IgD-negative memory B cell (primary cell): ENCODE data around the gene FOXP3. TPM values are rescaled to one million over a fixed set of nuclear protein-coding genes. Genes with fewer than 3 reads are reported as not detected.
A peak's percentile ranks its signal among the peaks of the same experiment; 100 is the strongest.
"Not testable (repeated sequence)": the region's sequence is repeated elsewhere in the genome, so short reads cannot be mapped to it uniquely, and the experiment has no call there.

Source experiments
- H3K27ac Mint-ChIP-seq, 3 donors: one replicate each; pipeline ENCODE4 v1.8.0; 2020 to 2022; ENCODE audit warnings: mild to moderate bottlenecking in 3 of 3, mixed read lengths in 3 of 3, moderate library complexity in 1 of 3
- H3K27me3 Mint-ChIP-seq: one replicate; pipeline ENCODE4 v1.8.0; 2021; ENCODE audit warnings: mixed read lengths
- H3K36me3 Mint-ChIP-seq: one replicate; pipeline ENCODE4 v1.8.0; 2020; ENCODE audit warnings: mild to moderate bottlenecking, mixed read lengths
- H3K4me1 Mint-ChIP-seq, 3 donors: one replicate each; pipeline ENCODE4 v1.8.0; 2020 to 2022; ENCODE audit warnings: mixed read lengths in 3 of 3, mild to moderate bottlenecking in 1 of 3
- H3K4me3 Mint-ChIP-seq, 4 donors: one replicate each; pipeline ENCODE4 v1.8.0; 2020 to 2022; ENCODE audit warnings: mild to moderate bottlenecking in 4 of 4, mixed read lengths in 4 of 4, moderate library complexity in 3 of 4
- H3K9me3 Mint-ChIP-seq, 3 donors: one replicate each; pipeline ENCODE4 v1.8.0; 2020 to 2021; ENCODE audit warnings: mixed read lengths in 3 of 3, mild to moderate bottlenecking in 1 of 3
- polyA plus RNA-seq: library from polyadenylated mRNA; unstranded; fragments of 300-500 nt; fragmentation: Illumina TruSeq; gene quantifications from one replicate; pipeline ENCODE4 v1.2.3, GENCODE V29; 2021

Gene FOXP3, protein sequence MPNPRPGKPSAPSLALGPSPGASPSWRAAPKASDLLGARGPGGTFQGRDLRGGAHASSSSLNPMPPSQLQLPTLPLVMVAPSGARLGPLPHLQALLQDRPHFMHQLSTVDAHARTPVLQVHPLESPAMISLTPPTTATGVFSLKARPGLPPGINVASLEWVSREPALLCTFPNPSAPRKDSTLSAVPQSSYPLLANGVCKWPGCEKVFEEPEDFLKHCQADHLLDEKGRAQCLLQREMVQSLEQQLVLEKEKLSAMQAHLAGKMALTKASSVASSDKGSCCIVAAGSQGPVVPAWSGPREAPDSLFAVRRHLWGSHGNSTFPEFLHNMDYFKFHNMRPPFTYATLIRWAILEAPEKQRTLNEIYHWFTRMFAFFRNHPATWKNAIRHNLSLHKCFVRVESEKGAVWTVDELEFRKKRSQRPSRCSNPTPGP
- 0.09 TPM for polyA plus RNA-seq

DNA sequence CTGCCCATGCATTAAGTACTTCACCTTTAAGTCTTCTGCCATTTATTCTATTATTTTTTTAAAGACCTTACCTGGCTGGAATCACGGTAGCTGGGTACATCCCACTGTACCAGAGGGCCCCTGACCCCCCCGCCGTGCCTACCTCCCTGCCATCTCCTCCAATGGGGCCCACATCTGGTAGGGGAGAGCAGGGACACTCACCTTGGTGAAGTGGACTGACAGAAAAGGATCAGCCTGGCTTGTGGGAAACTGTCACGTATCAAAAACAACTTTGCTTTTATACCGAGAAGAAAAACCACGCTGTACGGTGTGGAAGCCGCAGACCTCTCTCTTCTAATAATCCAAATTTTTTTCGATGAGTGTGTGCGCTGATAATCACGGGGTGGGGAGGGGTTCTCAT is at the start of gene FOXP3:
Gene FOXP3 (minus strand): TSS at position 251 of the 400 bp plus-strand sequence. CDS start 6,205 bp downstream, outside the sequence.
- Mint-ChIP-seq H3K27me3 (peaks cover 5% of the 10 kb centered on the region), H3K36me3 (no peaks in the 10 kb centered on the region), H3K4me3 (no peak within 1 kb of the TSS), H3K4me1 (peaks cover 3 to 5% (median 5%) of the 10 kb centered on the region in 3 donors), H3K27ac (peak within 1 kb of the TSS in 1 of 3 donors; percentile 34), H3K9me3 (no peaks in the 10 kb centered on the region)

DNA sequence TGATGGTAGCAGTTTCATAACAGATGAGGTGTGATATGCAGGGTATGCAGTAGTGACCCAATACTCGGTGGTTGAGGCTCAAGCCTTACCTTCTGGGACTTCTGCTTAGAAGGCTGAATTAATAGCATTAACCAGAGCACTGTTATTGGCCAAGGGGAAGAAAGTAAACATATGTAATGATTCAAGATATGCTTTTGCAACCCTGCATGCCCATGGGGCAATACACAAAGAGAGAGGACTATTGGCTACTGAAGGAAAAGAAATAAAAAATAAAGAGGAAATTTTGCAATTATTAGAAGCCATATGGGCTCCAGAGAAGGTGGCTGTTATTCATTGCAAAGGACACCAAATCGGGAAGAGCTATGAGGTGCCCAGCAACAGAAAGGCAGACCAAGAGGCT is 47.7 kb upstream of the FOXP3 start:
- Mint-ChIP-seq H3K9me3 (no peaks in the 10 kb centered on the region), H3K4me1 (peaks cover 13 to 19% (median 14%) of the 10 kb centered on the region in 3 donors), H3K27ac (no peak overlapping the region), H3K27me3 (peaks cover 2% of the 10 kb centered on the region), H3K36me3 (peaks cover 8% of the 10 kb centered on the region), H3K4me3 (no peak overlapping the region)

DNA sequence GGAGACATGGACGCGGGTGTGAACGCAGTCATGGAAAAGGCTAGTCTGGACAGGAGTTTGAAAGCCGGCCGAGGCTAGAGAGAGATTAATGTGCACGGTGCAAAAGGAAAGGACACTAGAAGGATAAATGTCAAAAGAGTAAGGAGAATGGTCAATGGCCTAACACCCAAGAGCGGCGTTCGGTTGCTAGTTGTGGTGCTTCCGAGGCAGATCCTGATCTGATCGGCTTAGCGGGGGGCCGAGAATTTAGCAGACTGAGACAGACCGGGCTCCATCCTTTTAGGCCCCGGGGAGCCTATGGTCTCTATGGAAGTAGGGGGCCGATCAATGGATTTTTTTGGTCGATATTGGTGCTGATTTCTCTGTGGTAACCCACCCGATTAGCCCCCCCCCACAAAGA is 45.9 kb upstream of the FOXP3 start:
- Mint-ChIP-seq H3K4me3 (no peak overlapping the region), H3K4me1 (peaks cover 13 to 19% (median 14%) of the 10 kb centered on the region in 3 donors), H3K27ac (no peak overlapping the region), H3K9me3 (no peaks in the 10 kb centered on the region), H3K36me3 (peaks cover 8% of the 10 kb centered on the region), H3K27me3 (peaks cover 2% of the 10 kb centered on the region)

DNA sequence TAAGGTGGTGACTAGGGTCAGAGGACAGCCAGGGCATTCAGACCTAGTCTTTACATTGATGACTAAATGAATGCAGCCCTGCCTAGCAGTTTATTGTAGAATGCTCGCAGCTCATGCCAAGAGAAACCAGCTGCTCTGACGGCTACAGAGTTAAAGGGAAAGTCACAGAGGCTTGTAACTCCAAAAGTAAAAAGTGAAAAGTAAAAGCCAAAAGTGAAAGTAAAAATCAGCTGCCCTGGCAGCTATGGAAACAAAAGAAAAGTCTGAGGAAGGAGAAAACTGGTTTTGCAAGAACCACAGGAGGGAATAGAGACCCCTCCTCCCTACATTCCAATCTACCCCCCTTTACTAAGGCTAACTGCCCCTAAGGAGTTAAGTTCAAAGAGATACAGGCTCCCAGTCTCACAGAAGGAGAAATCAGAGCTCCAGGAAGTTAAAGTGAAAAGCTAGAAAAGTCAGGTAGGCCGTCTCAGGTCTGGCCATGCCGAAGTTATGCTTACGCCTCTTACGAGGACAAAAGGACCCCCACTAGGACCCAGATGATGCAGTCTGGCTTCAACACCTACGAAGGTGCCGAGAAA is 45.0 kb upstream of the FOXP3 start:
- peaks cover 13 to 19% (median 14%) of the 10 kb centered on the region in 3 donors for H3K4me1 Mint-ChIP-seq
- peaks cover 8% of the 10 kb centered on the region for H3K36me3 Mint-ChIP-seq
- H3K27ac Mint-ChIP-seq: peak overlapping the region; percentile 16 to 60 (median 54)
- peak overlapping the region; percentile 67 to 94 (median 84) for H3K4me3 Mint-ChIP-seq
- no peaks in the 10 kb centered on the region for H3K9me3 Mint-ChIP-seq
- H3K27me3 Mint-ChIP-seq: peaks cover 5% of the 10 kb centered on the region

DNA sequence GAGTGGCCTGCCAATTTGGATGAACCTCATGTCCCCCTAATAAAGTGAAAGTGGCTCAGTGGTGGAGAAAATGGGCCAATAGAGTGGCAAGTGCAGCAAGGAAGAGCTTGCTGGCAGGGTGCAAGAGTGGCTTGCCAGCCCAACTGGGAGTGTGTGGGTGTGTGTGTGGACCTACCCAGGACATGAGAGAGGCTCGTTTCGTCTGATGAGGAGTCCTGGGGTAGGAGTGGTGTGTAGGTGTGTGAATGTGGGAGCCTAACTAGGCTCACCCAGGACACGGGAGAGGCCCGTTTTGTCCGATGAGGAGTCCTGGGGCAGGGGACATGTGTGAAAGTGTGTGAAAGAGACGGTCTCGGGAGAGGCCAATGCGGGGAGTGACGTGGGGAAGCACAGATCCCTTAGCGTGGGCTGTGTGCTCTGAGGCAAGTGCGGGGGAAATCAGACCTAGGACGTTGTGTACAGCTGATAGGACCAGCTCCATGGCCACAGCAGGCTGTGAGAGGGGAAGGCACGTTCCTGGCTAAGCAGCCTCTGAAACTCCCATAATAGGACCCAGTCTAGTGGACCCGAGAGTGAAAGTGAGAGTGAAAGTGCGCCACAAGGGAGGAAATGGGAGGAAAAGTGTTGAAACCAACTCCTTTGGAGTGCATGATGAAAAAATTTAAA is 44.2 kb upstream of the FOXP3 start:
- Mint-ChIP-seq H3K4me1 (peaks cover 13 to 19% (median 14%) of the 10 kb centered on the region in 3 donors), H3K4me3 (peak overlapping the region; percentile 67 to 94 (median 84)), H3K36me3 (peaks cover 8% of the 10 kb centered on the region), H3K27me3 (peaks cover 9% of the 10 kb centered on the region), H3K27ac (peak overlapping the region; percentile 16 to 64 (median 60)), H3K9me3 (no peaks in the 10 kb centered on the region)

DNA sequence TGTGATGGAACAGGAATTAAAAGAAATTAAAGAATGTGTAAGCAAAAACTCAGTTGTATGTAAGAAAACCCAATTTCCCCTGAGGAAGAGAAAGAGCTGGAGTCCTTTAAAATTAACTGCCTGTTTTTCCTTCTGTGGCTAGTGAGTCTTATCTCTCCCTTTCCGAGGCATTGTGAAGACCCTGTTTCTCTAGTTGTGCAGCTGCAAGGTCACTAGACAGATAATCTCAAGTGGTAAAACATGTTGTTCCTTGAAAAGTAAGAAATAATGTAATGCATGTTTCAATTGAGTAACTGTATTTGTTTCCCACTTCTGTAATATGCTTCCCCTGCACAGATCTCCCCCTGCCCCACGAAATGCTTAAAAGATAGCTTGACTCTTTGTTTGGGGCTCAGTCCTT is 43.3 kb upstream of the FOXP3 start:
- Mint-ChIP-seq H3K4me1 (peaks cover 13 to 19% (median 14%) of the 10 kb centered on the region in 3 donors), H3K4me3 (peak overlapping the region in 1 of 4 donors; percentile 18)
- not testable (repeated sequence) for H3K27ac Mint-ChIP-seq, H3K36me3 Mint-ChIP-seq, H3K27me3 Mint-ChIP-seq, H3K9me3 Mint-ChIP-seq

DNA sequence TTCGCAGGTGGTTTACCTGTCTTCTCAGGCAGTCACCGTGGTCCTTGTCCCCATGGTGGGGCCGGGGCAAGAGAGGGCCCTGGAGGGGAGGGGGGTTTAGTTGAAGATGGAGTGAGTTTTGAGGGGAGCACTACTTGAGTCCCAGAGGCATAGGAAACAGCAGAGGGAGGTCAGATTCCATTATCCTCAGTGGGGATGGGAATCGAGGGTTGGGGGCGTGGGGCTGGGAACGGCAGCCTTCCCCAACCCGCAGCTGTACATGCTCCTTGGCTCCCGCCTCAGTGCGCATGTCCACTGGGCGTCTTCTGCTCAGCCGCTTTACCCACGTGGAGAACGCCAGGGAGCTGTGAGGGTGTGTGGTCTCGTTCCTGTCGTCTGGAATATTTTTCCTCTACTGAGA is 38.8 kb upstream of the FOXP3 start, which contains the start of gene GAGE10:
Gene GAGE10 (plus strand): TSS at position 301 of the 400 bp plus-strand sequence. CDS start 1,214 bp downstream, outside the sequence.
- H3K27ac Mint-ChIP-seq: peak within 1 kb of the TSS in 2 of 3 donors; percentile 28 to 46
- no peaks in the 10 kb centered on the region for H3K4me1 Mint-ChIP-seq
- no peak within 1 kb of the TSS for H3K4me3 Mint-ChIP-seq
- peaks cover 11% of the 10 kb centered on the region for H3K27me3 Mint-ChIP-seq
- peaks cover 5% of the 10 kb centered on the region for H3K36me3 Mint-ChIP-seq
- H3K9me3 Mint-ChIP-seq: no peaks in the 10 kb centered on the region

DNA sequence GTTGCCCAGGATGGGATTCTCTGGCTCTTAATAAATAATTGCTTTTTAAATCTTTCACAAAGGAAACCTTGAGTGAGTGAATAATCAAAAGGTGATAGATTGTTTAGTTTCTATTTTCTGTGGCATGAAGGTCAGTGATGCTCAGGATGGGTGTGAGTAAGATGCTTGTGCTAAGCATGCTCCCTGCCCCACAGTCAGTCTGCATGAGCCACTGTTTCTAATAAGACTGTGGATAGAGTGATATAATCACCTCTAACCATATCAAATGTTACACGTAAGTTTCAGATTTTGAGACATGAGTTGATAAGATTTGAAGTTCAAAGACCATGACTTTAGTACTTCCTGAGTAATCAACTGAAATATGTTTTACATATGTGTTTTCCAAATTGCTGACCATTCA is 36.2 kb upstream of the FOXP3 start:
- Mint-ChIP-seq H3K27ac (no peak overlapping the region), H3K9me3 (no peaks in the 10 kb centered on the region), H3K4me1 (no peaks in the 10 kb centered on the region), H3K4me3 (no peak overlapping the region), H3K36me3 (peaks cover 5% of the 10 kb centered on the region), H3K27me3 (peaks cover 11% of the 10 kb centered on the region)

DNA sequence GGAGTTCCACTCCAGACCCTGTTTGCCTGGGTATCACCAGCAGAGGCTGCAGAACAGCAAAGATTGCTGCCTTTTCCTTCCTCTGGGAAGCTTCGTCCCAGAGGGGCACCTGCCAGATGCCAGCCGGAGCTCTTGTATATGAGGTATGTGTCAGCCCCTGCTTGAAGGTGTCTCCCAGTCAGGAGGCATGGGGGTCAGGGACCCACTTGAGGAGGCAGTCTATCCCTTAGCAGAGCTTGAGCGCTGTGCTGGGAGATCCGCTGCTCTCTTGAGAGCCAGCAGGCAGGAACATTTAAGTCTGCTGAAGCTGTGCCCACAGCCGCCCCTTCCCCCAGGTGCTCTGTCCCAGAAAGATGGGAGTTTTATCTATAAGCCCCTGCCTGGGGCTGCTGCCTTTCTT is 34.8 kb upstream of the FOXP3 start:
- H3K4me1 Mint-ChIP-seq, H3K27me3 Mint-ChIP-seq, H3K9me3 Mint-ChIP-seq, H3K27ac Mint-ChIP-seq, H3K36me3 Mint-ChIP-seq, H3K4me3 Mint-ChIP-seq: not testable (repeated sequence)

DNA sequence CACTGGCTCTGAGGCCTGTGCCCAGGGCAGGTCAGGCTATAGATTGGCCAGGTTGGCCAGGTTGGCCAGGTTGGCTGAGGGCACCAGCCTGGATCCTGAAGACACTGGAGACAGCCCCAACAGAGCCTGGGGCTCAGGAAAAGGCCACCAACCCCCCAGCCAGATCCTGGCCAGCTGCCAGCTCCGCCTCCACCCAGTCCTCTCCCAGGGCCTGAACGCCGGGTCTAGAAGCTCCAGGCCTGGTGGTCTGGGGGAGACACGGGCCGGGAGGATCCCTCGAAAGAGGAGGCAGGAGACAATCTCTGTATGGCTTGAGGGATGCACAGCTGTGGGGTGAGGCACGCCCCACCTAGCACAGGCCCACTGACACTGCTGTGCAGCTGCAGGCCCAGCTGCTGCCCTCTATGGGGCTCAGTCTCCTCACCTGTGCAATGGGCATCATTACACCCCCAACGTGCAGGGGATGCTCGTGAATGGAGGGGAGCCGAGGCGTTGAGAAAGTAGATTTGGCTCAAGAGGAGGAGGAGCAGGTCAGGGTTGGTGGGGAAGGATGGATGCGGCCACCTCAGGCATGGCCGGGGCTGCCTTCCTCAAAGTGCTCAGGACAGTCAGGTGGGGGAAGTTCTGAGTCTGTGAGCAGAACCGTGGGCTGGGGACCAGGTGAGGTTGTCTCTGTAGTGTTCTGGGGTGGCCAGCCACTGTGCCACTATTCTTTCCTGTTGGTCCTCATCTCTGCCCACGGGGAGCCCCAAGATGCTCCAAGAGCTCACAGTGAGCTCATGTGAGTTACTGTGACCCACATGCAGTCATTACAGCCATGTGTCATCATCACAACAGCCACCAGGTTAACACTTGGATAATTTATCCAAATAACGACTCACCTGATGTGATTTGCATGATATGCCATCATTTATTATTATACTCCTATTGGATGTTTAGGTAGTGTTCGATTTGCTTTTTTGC is 28.2 kb upstream of the FOXP3 start:
- H3K27me3 Mint-ChIP-seq: peaks cover 5% of the 10 kb centered on the region
- no peaks in the 10 kb centered on the region for H3K9me3 Mint-ChIP-seq
- H3K27ac Mint-ChIP-seq: no peak overlapping the region
- H3K4me1 Mint-ChIP-seq: peaks cover 0 to 1% (median 0%) of the 10 kb centered on the region in 3 donors
- no peaks in the 10 kb centered on the region for H3K36me3 Mint-ChIP-seq
- H3K4me3 Mint-ChIP-seq: no peak overlapping the region

DNA sequence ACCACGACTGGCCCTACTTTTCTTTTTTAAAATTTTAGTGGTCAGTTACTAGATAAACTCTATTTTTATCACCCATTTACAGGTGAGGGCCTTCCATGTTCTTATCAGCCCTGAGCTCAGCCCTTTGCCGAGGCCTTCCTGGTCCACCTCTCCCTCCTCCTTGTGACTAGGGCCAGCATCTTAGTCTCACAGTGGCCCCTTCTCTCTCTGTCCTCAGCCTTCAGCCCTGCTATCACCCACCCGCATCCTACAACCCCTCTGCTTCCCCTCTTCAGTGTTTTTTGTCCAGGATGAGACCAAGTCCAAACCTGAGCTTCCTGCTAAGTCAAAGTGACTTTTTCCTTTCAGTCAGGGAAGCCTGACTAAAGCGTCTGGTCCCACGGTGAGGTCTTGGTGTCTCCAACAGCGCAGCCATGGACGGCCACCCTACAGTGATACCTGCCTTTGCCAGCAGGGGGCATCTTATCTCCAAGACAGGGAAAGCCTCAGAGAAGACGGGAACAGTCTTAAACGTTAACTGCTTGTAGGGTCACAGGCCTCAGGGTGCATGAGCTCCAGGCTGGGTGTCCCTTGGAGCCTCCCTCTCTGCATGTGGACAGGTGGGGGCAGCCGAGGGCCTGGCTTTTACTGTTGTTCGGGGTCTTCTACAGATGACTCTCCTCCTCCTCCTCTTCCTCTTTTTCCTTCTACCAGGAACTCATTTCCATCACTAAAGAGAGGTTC is 27.3 kb upstream of the FOXP3 start:
- no peaks in the 10 kb centered on the region for H3K9me3 Mint-ChIP-seq
- H3K36me3 Mint-ChIP-seq: no peaks in the 10 kb centered on the region
- H3K27me3 Mint-ChIP-seq: peaks cover 5% of the 10 kb centered on the region
- H3K27ac Mint-ChIP-seq: peak overlapping the region in 1 of 3 donors; percentile 69
- H3K4me1 Mint-ChIP-seq: peaks cover 0 to 1% (median 0%) of the 10 kb centered on the region in 3 donors
- H3K4me3 Mint-ChIP-seq: no peak overlapping the region

DNA sequence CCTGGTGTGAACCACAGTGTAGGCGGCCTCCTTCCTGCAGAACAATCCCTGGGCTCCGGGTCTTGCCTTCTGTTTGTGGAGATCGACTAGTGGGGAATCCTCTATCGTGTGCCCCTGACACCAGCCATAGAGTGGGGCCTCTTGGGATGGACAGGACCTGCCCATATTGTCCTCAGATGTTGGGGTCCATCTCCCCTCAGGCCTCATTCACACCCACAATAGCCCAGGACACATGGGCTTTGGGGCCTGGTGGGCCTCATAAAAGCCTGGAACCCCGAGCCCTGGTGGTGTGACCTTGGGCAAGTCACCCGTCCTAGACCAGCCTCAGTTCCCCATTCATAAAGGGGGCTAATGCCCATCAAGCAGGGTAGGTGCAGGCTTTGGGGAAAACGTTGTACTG is 25.7 kb upstream of the FOXP3 start:
- Mint-ChIP-seq H3K4me3 (no peak overlapping the region), H3K27me3 (peaks cover 5% of the 10 kb centered on the region)

DNA sequence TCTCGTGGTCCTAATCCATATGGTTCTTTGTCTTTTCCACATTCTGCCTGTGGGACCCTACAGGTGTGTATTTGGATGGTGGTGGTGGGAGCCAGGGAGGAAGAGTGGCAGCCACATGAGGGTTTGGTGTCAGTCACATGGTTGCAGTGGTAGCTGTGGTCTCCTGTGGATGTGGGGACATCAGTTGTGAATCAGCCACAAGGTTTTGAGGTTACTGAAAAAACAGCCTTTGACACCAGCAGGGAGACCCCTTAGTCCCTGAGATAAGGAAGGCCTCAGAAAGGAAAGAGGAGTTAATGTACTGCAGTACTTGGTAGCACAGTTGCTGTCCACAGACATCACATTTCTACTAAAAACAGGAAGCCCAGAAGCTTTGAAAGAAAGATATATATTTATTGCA is 23.2 kb upstream of the FOXP3 start:
- Mint-ChIP-seq H3K4me1 (peaks cover 0 to 1% (median 0%) of the 10 kb centered on the region in 3 donors), H3K27me3 (peaks cover 5% of the 10 kb centered on the region), H3K36me3 (no peaks in the 10 kb centered on the region), H3K4me3 (no peak overlapping the region), H3K27ac (no peak overlapping the region), H3K9me3 (no peaks in the 10 kb centered on the region)

More for the DNA sequence above, 25.7 kb upstream of the FOXP3 start:
- Mint-ChIP-seq H3K4me1 (peaks cover 0 to 1% (median 0%) of the 10 kb centered on the region in 3 donors), H3K36me3 (no peaks in the 10 kb centered on the region), H3K9me3 (no peaks in the 10 kb centered on the region), H3K27ac (no peak overlapping the region)

DNA sequence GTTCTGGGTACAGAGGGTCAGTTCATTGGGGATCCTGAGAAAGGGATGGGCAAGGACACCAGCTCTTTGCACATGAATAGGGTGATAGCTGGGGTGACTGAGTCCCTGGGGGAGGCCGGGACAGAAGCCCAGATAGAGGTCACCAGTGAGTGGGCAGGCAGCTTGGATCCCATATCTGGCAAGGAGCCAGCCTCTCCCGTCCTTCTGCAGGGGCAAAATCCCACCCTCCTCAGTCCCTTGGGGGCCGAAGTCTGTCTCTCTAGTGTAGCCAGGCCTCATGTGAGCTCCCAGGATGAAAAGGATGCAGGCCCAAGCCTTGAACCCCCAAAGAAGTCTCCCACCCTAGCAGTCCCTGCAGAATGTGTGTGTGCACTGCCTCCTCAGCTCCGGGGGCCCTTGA is 22.1 kb upstream of the FOXP3 start:
- no peaks in the 10 kb centered on the region for H3K9me3 Mint-ChIP-seq
- H3K4me1 Mint-ChIP-seq: peaks cover 0 to 1% (median 0%) of the 10 kb centered on the region in 3 donors
- peaks cover 2% of the 10 kb centered on the region for H3K27me3 Mint-ChIP-seq
- H3K36me3 Mint-ChIP-seq: no peaks in the 10 kb centered on the region
- H3K4me3 Mint-ChIP-seq: no peak overlapping the region
- no peak overlapping the region for H3K27ac Mint-ChIP-seq
